ENCODE data around the gene XRCC4. TPM values are rescaled to one million over a fixed set of nuclear protein-coding genes. Genes with fewer than 3 reads are reported as not detected.
"Not testable (repeated sequence)": the region's sequence is repeated elsewhere in the genome, so short reads cannot be mapped to it uniquely, and the experiment has no call there.

The XRCC4 gene
- polyA plus RNA-seq, 5 donors: 6.3 to 11.3 (median 8.2) TPM

- DNase-seq: no peak
Observed at GRCh38 chr5:83173826-83174225, 96.5 kb downstream of the XRCC4 start.

GRCh38 chr5:83177803-83178202 lies 100.5 kb downstream of the XRCC4 start:
- DNase-seq: no peak

GRCh38 chr5:83179966-83180365 lies 102.6 kb downstream of the XRCC4 start:
- DNase-seq: no peak

- DNase-seq: peak in 1 of 2 donors; percentile 11
Observed at GRCh38 chr5:83184534-83184933, 107.2 kb downstream of the XRCC4 start.

- DNase-seq: no peak
Observed at GRCh38 chr5:83192947-83193346, 115.6 kb downstream of the XRCC4 start.

GRCh38 chr5:83197326-83197967 lies 120.1 kb downstream of the XRCC4 start:
- DNase-seq: no peak

GRCh38 chr5:83199126-83199525 lies 121.8 kb downstream of the XRCC4 start:
- peak in 1 of 2 donors; percentile 16 for DNase-seq

- DNase-seq: no peak
Observed at GRCh38 chr5:83204651-83205050, 127.3 kb downstream of the XRCC4 start.

GRCh38 chr5:83209963-83210362 lies 132.6 kb downstream of the XRCC4 start:
- no peak for DNase-seq

- no peak for DNase-seq
Observed at GRCh38 chr5:83219077-83219476, 141.7 kb downstream of the XRCC4 start.

GRCh38 chr5:83219495-83219894 lies 142.1 kb downstream of the XRCC4 start:
- no peak for DNase-seq

GRCh38 chr5:83220331-83220730 lies 143.0 kb downstream of the XRCC4 start:
- peak; percentile 28 to 34 for DNase-seq

GRCh38 chr5:83222906-83223305 lies 145.6 kb downstream of the XRCC4 start:
- DNase-seq: no peak

- DNase-seq: no peak
Observed at GRCh38 chr5:83227611-83228010, 150.3 kb downstream of the XRCC4 start.

- no peak for DNase-seq
Observed at GRCh38 chr5:83230511-83230910, 153.2 kb downstream of the XRCC4 start.

GRCh38 chr5:83244516-83244915 lies 167.2 kb downstream of the XRCC4 start:
- peak in 1 of 2 donors; percentile 2 for DNase-seq

- DNase-seq: no peak
Observed at GRCh38 chr5:83245037-83245436, 167.7 kb downstream of the XRCC4 start.

GRCh38 chr5:83246071-83246470 lies 168.7 kb downstream of the XRCC4 start:
- no peak for DNase-seq

- no peak for DNase-seq
Observed at GRCh38 chr5:83249156-83249555, 171.8 kb downstream of the XRCC4 start.

- no peak for DNase-seq
Observed at GRCh38 chr5:83251849-83252248, 174.5 kb downstream of the XRCC4 start.

GRCh38 chr5:83253720-83254119 lies 176.4 kb downstream of the XRCC4 start:
- DNase-seq: no peak

- DNase-seq: no peak
Observed at GRCh38 chr5:83255268-83255667, 177.9 kb downstream of the XRCC4 start.

- DNase-seq: no peak
Observed at GRCh38 chr5:83256091-83256780, 178.9 kb downstream of the XRCC4 start.

- not testable (repeated sequence) for DNase-seq
Observed at GRCh38 chr5:83257684-83258083, 180.3 kb downstream of the XRCC4 start.

Measured in right lung (tissue), 5 donors.